Measurements from ENCODE around the gene INTS1.
A peak's percentile ranks its signal among the peaks of the same experiment; 100 is the strongest.
"Not testable (repeated sequence)": the region's sequence is repeated elsewhere in the genome, so short reads cannot be mapped to it uniquely, and the experiment has no call there.

INTS1 gene

GRCh38 chr7:1460821-1461645, 43.2 kb downstream of the INTS1 start:
- peak; percentile 86 to 93 (median 88) for DNase-seq

- DNase-seq, result peak; percentile 79 to 89 (median 85)
Measured at GRCh38 chr7:1459920-1460820, 44.0 kb downstream of the INTS1 start.

- peak; percentile 99 to 100 (median 100) for DNase-seq
Measured at GRCh38 chr7:1459512-1459892, 44.7 kb downstream of the INTS1 start.

DNA sequence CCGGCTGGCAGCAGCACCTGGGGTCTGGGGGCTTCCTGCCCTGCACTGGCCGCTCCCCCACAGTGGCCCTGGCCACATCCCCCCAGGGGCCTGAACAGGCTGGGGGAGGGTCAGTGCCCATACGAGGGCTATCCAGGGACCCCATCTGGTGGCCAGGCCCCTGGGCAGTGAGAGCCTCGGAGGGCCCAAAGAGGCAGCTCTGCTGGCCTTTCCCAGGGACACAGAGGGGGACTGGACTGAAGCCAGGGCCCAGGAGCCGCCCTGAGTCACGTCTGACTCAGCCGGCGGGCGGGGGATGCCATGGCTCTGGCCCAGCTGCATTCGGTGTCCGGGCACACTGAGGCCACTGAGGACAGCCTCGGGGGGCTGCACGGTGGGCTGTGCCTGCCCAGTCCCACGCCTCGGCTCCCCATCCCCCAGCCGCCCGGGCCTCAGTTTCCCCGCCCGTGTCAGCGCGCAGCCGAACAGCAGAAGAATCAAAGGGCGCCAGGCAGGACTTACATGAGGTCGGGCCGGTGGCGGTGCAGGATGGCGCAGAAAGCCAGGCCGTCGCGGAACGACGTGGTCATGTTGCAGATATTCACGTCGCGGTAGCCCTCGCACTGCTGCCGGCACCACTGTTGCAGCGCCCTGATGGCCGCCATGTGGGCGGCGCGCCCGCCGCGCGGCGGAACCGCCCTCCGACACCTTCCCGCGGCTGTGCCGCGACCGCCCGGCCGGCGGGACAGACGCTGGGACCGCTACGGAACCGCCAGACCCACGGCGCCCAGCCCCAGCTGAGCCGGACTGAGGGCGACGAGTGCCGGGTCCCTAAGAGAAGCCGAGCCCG, 45.3 kb downstream of the INTS1 start, which contains the start of gene MICALL2:
MICALL2 (minus strand) TSS at position 788 of the 829 bp plus-strand sequence; CDS start at position 644, 144 bp downstream.
- peak; percentile 93 to 96 (median 93) for DNase-seq

DNA sequence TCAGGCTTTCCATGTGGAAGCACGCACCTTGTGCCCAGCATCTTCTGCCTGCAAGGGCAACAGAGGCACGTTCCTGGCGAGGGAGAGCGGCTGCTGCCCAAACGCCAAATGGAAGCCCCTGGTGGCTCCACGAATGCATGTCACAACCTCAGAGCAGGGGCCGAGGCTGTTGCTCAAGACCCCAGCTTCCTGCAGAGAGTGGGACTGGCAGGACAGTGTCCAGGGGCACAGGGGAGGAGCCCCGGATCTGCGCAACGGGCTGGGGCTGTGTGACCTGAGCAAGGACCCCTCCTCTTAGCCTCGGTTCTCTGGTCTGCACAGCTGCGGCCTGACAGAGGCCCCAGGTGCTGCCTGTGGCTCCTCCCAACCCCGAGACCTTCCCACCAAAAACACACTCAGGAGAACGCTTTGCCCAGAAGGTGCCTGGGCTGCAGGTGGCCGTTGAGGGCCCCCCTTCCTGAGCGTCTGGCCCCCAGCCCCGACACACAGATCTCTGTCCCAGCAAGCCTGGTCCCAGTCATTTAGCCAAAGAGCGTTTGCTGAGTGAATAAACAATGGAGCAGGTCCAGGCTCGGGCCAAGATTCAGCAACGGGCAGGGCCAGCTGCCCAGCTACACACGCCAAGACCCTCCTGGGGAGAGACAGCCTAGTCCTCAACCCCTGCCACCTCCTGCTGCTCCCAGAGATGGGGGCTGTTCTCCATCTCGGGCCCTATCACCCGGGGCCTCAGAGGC, 46.1 kb downstream of the INTS1 start:
- DNase-seq, result peak in 1 of 3 donors; percentile 19

- peak in 2 of 3 donors; percentile 31 to 40 for DNase-seq
Measured at GRCh38 chr7:1457059-1457948, 46.9 kb downstream of the INTS1 start.

GRCh38 chr7:1455955-1456354, 48.2 kb downstream of the INTS1 start:
- no peak for DNase-seq

GRCh38 chr7:1455241-1455939, 48.8 kb downstream of the INTS1 start:
- no peak for DNase-seq

- DNase-seq, result no peak
Measured at GRCh38 chr7:1454542-1454941, 49.6 kb downstream of the INTS1 start.

DNA sequence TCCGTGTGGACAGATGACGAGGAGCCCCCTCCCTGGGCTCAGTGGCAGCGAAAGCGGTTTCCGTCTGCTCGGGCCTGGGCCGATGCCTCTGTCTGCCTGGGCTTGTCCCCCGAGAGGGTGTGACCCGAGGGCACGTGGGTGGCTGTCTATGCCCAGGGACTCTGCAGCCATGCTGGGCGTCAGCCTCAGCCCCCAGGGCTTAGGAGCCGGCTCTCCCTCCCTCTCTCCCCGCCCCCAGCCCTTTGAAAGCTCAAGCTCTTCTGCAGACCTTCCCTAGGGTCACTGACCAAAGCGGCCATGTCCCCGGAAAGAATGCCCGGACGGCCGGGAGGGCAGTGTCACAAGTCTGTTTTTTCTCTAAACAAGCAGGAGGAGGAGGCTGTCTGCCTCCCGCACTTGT, 52.0 kb downstream of the INTS1 start:
- no peak for DNase-seq

- no peak for DNase-seq
Measured at GRCh38 chr7:1450987-1451386, 53.2 kb downstream of the INTS1 start.

DNA sequence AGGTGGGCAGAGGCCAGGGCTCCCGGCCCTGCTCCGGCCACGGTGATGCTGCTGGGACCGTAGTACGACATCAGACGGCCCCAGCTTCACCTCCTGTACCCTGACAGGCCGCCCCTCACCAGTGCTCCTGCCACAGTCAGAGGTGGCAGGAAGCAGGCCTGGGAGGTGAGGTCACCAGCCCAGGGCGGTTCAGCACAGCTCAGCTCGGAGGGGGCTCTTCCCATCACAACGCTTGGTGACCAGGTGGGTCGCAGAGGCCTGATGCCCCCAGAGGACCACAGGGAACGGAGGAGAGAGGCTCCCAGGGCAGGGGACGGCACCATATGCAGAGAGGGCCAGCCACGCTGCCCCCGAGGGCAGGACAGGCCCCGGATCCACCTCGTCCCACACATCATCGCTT, 53.8 kb downstream of the INTS1 start:
- DNase-seq, result no peak

- no peak for DNase-seq
Measured at GRCh38 chr7:1449951-1450350, 54.2 kb downstream of the INTS1 start.

DNA sequence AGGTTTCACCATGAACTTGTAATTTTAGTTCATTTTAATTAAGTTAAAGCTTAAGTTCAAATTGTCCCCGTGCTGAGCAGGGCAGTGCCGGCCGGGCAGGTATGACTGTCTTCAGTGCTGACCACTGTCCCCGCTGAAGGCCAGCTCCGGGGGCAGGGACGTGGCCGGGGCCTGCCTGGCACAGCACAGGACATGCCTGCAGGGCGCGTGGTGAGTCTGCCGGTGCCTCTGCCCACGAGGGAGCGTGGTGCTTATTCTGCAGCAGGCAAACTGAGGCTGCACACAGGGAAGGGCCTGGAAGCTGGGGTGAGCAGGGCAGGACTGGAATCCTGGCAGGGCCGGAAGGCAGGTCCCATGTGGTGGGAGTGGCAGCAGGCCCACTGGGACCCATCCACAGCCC, 54.7 kb downstream of the INTS1 start:
- no peak for DNase-seq

DNA sequence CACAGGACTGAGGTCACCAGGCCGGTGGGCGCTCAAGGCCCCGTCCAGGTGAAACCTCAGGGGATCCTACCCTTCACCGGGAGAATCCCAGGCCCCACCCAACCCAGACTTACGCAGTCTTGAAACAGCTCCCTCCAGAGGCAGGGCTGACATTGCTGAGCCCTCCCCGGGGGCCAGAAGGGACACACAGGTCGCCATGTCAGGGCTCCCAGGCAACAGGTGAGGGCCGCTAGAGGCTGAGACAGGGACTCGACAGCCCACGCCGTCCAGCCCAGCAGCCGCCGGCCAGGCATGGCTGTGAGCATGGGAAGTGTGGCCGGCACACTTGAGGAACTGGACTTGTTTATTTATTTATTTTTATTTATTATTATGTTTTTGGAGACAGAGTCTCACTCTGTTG, 55.2 kb downstream of the INTS1 start:
- no peak for DNase-seq

DNA sequence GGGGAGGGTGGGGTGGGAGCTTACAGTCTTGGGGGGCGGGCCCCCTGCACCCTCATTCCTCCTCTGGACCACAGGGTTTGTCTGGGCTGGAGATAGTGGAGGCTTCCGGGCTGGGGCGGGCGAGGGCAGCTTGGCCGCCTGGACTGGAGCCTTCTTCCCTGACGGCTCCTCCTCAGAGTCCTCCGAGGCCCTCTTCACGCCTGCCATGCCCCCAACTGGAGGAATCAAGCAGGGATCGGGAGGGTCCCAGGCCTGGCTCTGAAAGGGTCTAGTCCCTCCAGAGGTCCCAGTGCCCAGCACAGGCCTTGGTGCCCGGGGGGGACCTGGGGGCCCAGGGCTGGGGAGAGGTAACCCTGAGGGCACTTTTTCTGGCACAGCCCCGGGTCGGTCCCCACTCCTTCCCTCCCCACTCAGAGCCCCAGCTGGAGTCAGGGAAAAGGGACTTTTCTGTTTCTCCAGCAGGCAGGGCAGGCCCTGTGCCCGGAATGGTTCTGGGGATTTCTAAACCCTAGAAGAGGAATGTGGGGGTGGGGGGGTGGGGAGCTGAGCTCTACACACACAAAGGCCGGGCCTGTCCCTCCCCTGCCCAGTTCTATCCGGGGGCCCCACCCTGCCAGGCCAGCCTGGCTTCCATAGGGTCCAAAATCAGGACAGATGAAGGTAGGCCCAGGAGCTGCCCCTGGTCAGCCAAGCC, 56.5 kb downstream of the INTS1 start:
- peak in 2 of 3 donors; percentile 32 to 42 for DNase-seq

DNA sequence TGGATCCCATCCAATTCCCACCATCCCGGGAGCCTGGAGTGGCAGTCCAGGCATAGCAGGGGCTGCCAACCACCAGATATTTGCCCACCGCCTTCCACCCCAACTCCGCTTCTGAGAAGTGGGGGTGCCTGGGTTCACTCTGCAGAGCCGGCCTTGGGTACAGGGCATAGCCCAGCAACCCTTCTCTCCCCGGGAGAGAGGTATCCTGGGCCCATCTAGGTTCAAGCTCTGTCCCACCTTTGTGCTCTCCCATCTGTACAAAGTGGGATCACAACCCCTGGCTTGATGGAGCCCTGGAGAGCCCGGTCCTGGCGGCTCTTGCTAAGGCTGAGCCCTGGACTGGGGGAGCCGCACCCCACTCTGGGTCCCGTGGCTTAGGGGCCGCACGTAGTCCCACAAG, 57.1 kb downstream of the INTS1 start:
- no peak for DNase-seq

- DNase-seq, result no peak
Measured at GRCh38 chr7:1446620-1447032, 57.6 kb downstream of the INTS1 start.

DNA sequence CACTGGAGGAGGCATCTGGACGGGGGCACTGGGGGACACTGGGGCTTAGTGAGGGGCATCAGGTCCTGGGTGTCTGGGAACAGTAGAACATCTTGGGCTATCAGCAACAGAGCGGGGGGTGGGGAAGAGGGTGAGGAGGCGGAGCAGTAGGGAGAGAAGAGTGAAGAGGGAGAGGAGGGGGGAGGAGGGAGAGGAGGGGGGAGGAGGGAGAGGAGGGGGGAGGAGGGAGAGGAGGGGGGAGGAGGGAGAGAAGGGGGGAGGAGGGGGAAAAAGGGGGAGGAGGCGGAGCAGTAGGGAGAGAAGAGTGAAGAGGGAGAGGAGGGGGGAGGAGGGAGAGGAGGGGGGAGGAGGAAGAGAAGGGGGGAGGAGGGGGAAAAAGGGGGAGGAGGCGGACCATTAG, 58.2 kb downstream of the INTS1 start:
- not testable (repeated sequence) for DNase-seq

DNA sequence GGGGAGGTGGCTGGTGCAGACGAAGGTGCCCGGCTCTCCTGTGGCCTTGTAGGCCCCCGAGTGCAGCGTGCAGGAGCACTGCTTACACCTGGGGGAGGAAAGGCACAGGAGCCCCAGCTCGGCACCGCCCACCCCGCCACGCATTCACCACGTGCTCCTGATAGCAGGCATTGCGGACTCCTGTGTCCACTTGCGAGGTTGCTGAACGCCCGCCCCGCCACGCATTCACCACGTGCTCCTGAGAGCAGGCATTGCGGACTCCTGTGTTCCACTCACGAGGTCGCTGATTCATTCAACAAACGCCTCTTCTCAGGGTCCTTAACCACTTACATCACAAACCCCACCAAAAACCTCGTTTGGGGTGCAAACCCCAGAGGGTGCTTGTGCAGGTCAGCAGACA, 58.8 kb downstream of the INTS1 start:
- no peak for DNase-seq

Measured in suppressor macrophage treated with lipopolysaccharide for 1 hour (primary cell).